A673 (cell line): Measurements from ENCODE around the gene SFTPB.

ENCODE experiments used
- EZH2 ChIP-seq: fragments of 200-600 bp; sonication (generic); IDR thresholded peaks from 2 replicates; pipeline ENCODE4 v1.6.1; 2017; ENCODE audit warnings: borderline replicate concordance, low read depth, mild to moderate bottlenecking, mixed read lengths, antibody characterized with exemption, low read length; ENCODE audit not compliant: poor library complexity, severe bottlenecking
- TF ChIP-seq, protein P1 (sequence below): fragments of 300-800, 200-600 bp; sonication (generic); conservative IDR thresholded peaks from 2 replicates; pipeline ENCODE4 v1.5.1; 2017; ENCODE audit warnings: low read depth, mild to moderate bottlenecking, antibody characterized with exemption, low read length, moderate library complexity, mixed read lengths

GRCh38 chr2:85611217-85611704 is 56.7 kb downstream of the SFTPB start:
- TF ChIP-seq, protein P1, sequence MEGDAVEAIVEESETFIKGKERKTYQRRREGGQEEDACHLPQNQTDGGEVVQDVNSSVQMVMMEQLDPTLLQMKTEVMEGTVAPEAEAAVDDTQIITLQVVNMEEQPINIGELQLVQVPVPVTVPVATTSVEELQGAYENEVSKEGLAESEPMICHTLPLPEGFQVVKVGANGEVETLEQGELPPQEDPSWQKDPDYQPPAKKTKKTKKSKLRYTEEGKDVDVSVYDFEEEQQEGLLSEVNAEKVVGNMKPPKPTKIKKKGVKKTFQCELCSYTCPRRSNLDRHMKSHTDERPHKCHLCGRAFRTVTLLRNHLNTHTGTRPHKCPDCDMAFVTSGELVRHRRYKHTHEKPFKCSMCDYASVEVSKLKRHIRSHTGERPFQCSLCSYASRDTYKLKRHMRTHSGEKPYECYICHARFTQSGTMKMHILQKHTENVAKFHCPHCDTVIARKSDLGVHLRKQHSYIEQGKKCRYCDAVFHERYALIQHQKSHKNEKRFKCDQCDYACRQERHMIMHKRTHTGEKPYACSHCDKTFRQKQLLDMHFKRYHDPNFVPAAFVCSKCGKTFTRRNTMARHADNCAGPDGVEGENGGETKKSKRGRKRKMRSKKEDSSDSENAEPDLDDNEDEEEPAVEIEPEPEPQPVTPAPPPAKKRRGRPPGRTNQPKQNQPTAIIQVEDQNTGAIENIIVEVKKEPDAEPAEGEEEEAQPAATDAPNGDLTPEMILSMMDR, result no peak
- no peak for TF ChIP-seq EZH2
